HCT116 (cell line): Measurements from ENCODE around the gene PLAGL1. TPM values are rescaled to one million over a fixed set of nuclear protein-coding genes. Genes with fewer than 3 reads are reported as not detected.

Experiments
- ATAC-seq: fragments of 200-7000 bp; cut with Tn5 transposase; 2 replicates; pipeline ENCODE4 v1.9.1; 2020; ENCODE audit warnings: mild to moderate bottlenecking, moderate library complexity
- BruUV-seq: library from RNA; stranded (reverse); fragments of 400-500 nt; replicated peaks from 2 replicates; lab custom pipeline; 2021; lab: Mats Ljungman, UMichigan
- CTCF ChIA-PET: fragments of 300-600 bp; sonication (Branson Sonifier 250); formaldehyde crosslinking; loops from one replicate; lab custom pipeline; 2021; ENCODE audit warnings: antibody characterized with exemption; lab: Charles Lee
- POLR2A ChIA-PET: fragments of 300-600, 350-600 bp; sonication (Branson Sonifier 250); formaldehyde crosslinking; loops from one replicate; lab custom pipeline; 2021; ENCODE audit warnings: antibody characterized with exemption; lab: Charles Lee
- RAD21 ChIA-PET, 2 experiments: fragments of 300-600 bp; sonication (Branson Sonifier 250); formaldehyde crosslinking; loops; one replicate each; lab custom pipeline; 2023; ENCODE audit warnings: low total read pairs in 2 of 2; ENCODE audit not compliant: uncharacterized antibody in 2 of 2, unreplicated experiment in 2 of 2, low non-redundant PET in 1 of 2; lab: Charles Lee
- DNase-seq: peaks from one replicate; pipeline ENCODE4 v3.0.0-alpha.2; 2010; ENCODE audit warnings: low read depth, low spot score
- H2AFZ ChIP-seq: fragments of 200-600 bp; shearing (Covaris generic), sonication (generic); 2 replicates; pipeline ENCODE4 v1.6.1; 2017; ENCODE audit warnings: low read depth, mixed run types, mixed read lengths, antibody characterized with exemption, low read length; ENCODE audit not compliant: poor library complexity, severe bottlenecking
- H3K27ac ChIP-seq: 2 replicates; pipeline ENCODE4 v1.5.1; 2012; ENCODE audit warnings: low read depth, low read length
- H3K27me3 ChIP-seq: fragments of 200-600 bp; sonication (generic); 2 replicates; pipeline ENCODE4 v1.6.1; 2016; ENCODE audit warnings: mixed run types, low read length, mixed read lengths; ENCODE audit not compliant: insufficient read depth
- H3K36me3 ChIP-seq, 2 experiments: fragments of 200-500 bp in 1 of 2; fragments of 200-600 bp in 1 of 2; sonication (Bioruptor generic) in 1 of 2; sonication (generic) in 1 of 2; 2 replicates each; pipeline versions ENCODE4 v1.5.1 to v1.6.1; 2014 to 2016; ENCODE audit warnings: low read length in 2 of 2, inconsistent platforms in 1 of 2, mixed read lengths in 1 of 2, mixed run types in 1 of 2; ENCODE audit not compliant: insufficient read depth in 2 of 2, control insufficient read depth in 1 of 2
- H3K4me1 ChIP-seq, 2 experiments: fragments of 200-600 bp in 1 of 2; sonication (generic) in 1 of 2; 2 replicates each; pipeline versions ENCODE4 v1.5.1 to v1.6.1; 2012 to 2017; ENCODE audit warnings: low read length in 2 of 2, inconsistent platforms in 1 of 2, mild to moderate bottlenecking in 1 of 2, mixed read lengths in 1 of 2, mixed run types in 1 of 2, moderate library complexity in 1 of 2; ENCODE audit not compliant: insufficient read depth in 2 of 2, control insufficient read depth in 1 of 2
- H3K4me2 ChIP-seq: fragments of 200-600 bp; sonication (generic); 2 replicates; pipeline ENCODE4 v1.6.1; 2017; ENCODE audit warnings: mixed run types, low read length, mixed read lengths
- H3K4me3 ChIP-seq, 2 experiments: fragments of 200-600 bp in 1 of 2; sonication (generic) in 1 of 2; replicated peaks in 1 of 2; 2 replicates each; pipeline ENCODE4 v1.5.1; 2011 to 2016; ENCODE audit warnings: low read length in 2 of 2, control low read depth in 1 of 2, low read depth in 1 of 2, mild to moderate bottlenecking in 1 of 2, mixed read lengths in 1 of 2, mixed run types in 1 of 2
- H3K79me2 ChIP-seq: fragments of 200-600 bp; sonication (generic); 2 replicates; pipeline ENCODE4 v1.6.1; 2017; ENCODE audit warnings: mild to moderate bottlenecking, mixed run types, low read length, moderate library complexity, mixed read lengths; ENCODE audit not compliant: insufficient read depth
- H3K9ac ChIP-seq: fragments of 200-600 bp; sonication (generic); 2 replicates; pipeline ENCODE4 v1.6.1; 2016; ENCODE audit warnings: low read length, mixed read lengths
- H3K9me2 ChIP-seq: fragments of 200-600 bp; sonication (generic), shearing (Covaris generic); 2 replicates; pipeline ENCODE4 v1.6.1; 2017; ENCODE audit warnings: mixed run types, mild to moderate bottlenecking, moderate library complexity; ENCODE audit not compliant: insufficient read depth
- H3K9me3 ChIP-seq, 2 experiments: fragments of 200-500 bp in 1 of 2; fragments of 200-600 bp in 1 of 2; sonication (Bioruptor generic) in 1 of 2; sonication (generic) in 1 of 2; 2 replicates each; pipeline ENCODE4 v1.6.1; 2014 to 2017; ENCODE audit warnings: low read length in 2 of 2, mixed read lengths in 2 of 2, inconsistent platforms in 1 of 2, low read depth in 1 of 2, mild to moderate bottlenecking in 1 of 2, mixed run types in 1 of 2, moderate library complexity in 1 of 2; ENCODE audit not compliant: control insufficient read depth in 1 of 2, insufficient read depth in 1 of 2
- H4K20me1 ChIP-seq: fragments of 200-600 bp; sonication (generic), shearing (Covaris generic); 2 replicates; pipeline ENCODE4 v1.6.1; 2017; ENCODE audit warnings: mixed run types, mild to moderate bottlenecking, moderate library complexity; ENCODE audit not compliant: insufficient read depth
- ATF3 ChIP-seq: IDR thresholded peaks from 2 replicates; pipeline ENCODE4 v1.6.1; 2012
- CBX3 ChIP-seq: IDR thresholded peaks from 2 replicates; pipeline ENCODE4 v1.6.1; 2012; ENCODE audit warnings: low read depth
- CEBPB ChIP-seq: IDR thresholded peaks from 2 replicates; pipeline ENCODE4 v1.6.1; 2012; ENCODE audit warnings: low read depth
- CTCF ChIP-seq, 3 experiments: fragments of 200-600 bp in 1 of 3; sonication (generic) in 1 of 3; IDR thresholded peaks in 2 of 3; conservative IDR thresholded peaks in 1 of 3; 2 replicates each; pipeline ENCODE4 v1.5.1; 2012 to 2017; ENCODE audit warnings: low read depth in 2 of 3, low read length in 2 of 3, antibody characterized with exemption in 1 of 3, borderline replicate concordance in 1 of 3, control low read depth in 1 of 3, mild to moderate bottlenecking in 1 of 3, mixed read lengths in 1 of 3, mixed run types in 1 of 3, moderate library complexity in 1 of 3; ENCODE audit not compliant: insufficient read depth in 1 of 3
- EGR1 ChIP-seq: IDR thresholded peaks from 2 replicates; pipeline ENCODE4 v1.6.1; 2012; ENCODE audit warnings: low read depth
- EZH2 ChIP-seq: fragments of 200-600 bp; sonication (generic); IDR thresholded peaks from 2 replicates; pipeline ENCODE4 v1.6.1; 2017; ENCODE audit warnings: antibody characterized with exemption, mixed run types
- EZH2phosphoT487 ChIP-seq: fragments of 200-600 bp; IDR thresholded peaks from 2 replicates; pipeline ENCODE4 v1.6.1; 2018; ENCODE audit warnings: antibody characterized with exemption, borderline replicate concordance
- FOSL1 ChIP-seq: IDR thresholded peaks from 2 replicates; pipeline ENCODE4 v1.6.1; 2012; ENCODE audit warnings: low read depth
- POLR2A ChIP-seq: IDR thresholded peaks from 2 replicates; pipeline ENCODE4 v1.7.0; 2011; ENCODE audit warnings: borderline replicate concordance; ENCODE audit not compliant: insufficient read depth, insufficient read length; ENCODE audit errors: extremely low read depth
- RAD21 ChIP-seq: IDR thresholded peaks from 2 replicates; pipeline ENCODE4 v1.6.1; 2012; ENCODE audit warnings: low read depth, mild to moderate bottlenecking
- SRF ChIP-seq: IDR thresholded peaks from 2 replicates; pipeline ENCODE4 v1.6.1; 2012; ENCODE audit warnings: low read depth
- TCF7L2 ChIP-seq: IDR thresholded peaks from 2 replicates; pipeline ENCODE4 v1.7.0; 2011; ENCODE audit warnings: borderline replicate concordance, inconsistent platforms; ENCODE audit not compliant: insufficient read depth, insufficient read length; ENCODE audit errors: extremely low read depth
- YY1 ChIP-seq: IDR thresholded peaks from 2 replicates; pipeline ENCODE4 v1.6.1; 2011; ENCODE audit warnings: low read length, low read depth, moderate library complexity, mild to moderate bottlenecking; ENCODE audit not compliant: insufficient replicate concordance; ENCODE audit errors: extremely low read depth
- ZFX ChIP-seq: fragments of 450-650 bp; IDR thresholded peaks from 2 replicates; pipeline ENCODE4 v1.6.1; 2017
- ZNF274 ChIP-seq: fragments of 200-500 bp; sonication (Bioruptor generic); IDR thresholded peaks from 2 replicates; pipeline ENCODE4 v1.6.1; 2014; ENCODE audit warnings: mild to moderate bottlenecking, low read depth, low read length, inconsistent platforms
- intact Hi-C: fragments of 100-400 bp; cut with micrococcal nuclease; formaldehyde crosslinking; loops from 2 replicates; pipeline ENCODE4 v1.10.0; 2022
- total RNA-seq: library from RNA; stranded (reverse); gene quantifications from one replicate; pipeline ENCODE4 v1.2.1, GENCODE V29; 2021; ENCODE audit not compliant: unreplicated experiment

The PLAGL1 gene
- total RNA-seq, 1 experiment from 2014 or later, result 35.6 TPM

- Histone ChIP-seq H3K27me3 (no peaks in the 10 kb centered on the region), H3K4me3 (no peak overlapping the region), H3K9me2 (no peaks in the 10 kb centered on the region), H4K20me1 (no peaks in the 10 kb centered on the region), H2AFZ (no peak overlapping the region), H3K9ac (no peak overlapping the region), H3K36me3 (no peaks in the 10 kb centered on the region), H3K4me1 (no peaks in the 10 kb centered on the region), H3K4me2 (no peak overlapping the region), H3K9me3 (peaks cover 0 to 10% of the 10 kb centered on the region in 2 experiments; a peak in 3 of 4 replicates), H3K79me2 (peaks cover 38% of the 10 kb centered on the region), H3K27ac (no peak overlapping the region)
- DNase-seq (no peak), ATAC-seq (no peak)
- POLR2A ChIA-PET, result no interaction called here
- intact Hi-C loops, result no loop called here
- RAD21 ChIA-PET, result no interaction called here
- no TSS peak for BruUV-seq
- CTCF ChIA-PET, result no interaction called here
- TF ChIP-seq EZH2 (no peak), SRF (no peak), YY1 (no peak), ZFX (no peak), ATF3 (no peak), CTCF (IDR thresholded peaks at IDR 0.05 in 2 of 3, conservative IDR thresholded peaks at IDR 0.05 in 1 of 3; ENCODE audit: borderline replicate concordance in 1 of 3, insufficient read depth in 1 of 3, low read depth in 2 of 3, low read length in 2 of 3) (no peak), EZH2phosphoT487 (no peak), TCF7L2 (no peak), EGR1 (no peak), CBX3 (no peak), CEBPB (no peak), FOSL1 (no peak), POLR2A (no peak), ZNF274 (no peak), RAD21 (no peak)
These were observed 14.0 kb downstream of the PLAGL1 start for GRCh38 chr6:143993965-143994646.
